ENCODE data around the gene CNTNAP2.

Gene CNTNAP2

GRCh38 chr7:148149730-148150129, 2033.1 kb downstream of the CNTNAP2 start:
- no peak for DNase-seq (ENCODE audit: low spot score)

DNA sequence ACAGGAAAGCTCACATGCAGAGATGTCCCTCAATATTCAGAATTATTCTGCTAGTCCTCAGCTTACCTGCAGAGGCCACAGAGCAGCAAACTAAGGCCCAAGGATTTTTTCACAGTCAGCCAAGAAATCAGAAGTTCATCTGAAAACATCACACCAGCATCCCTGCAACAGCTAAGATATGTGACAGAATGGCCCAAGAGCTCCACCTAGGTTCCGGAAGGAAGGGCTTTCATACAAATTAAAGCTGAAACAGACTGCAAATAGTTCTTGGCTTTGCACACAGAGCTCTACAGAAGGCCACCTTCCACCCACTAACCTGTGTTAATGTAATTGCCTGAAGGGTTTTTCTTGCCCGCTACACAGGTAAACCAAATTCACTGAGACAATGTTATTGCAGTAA, 2035.2 kb downstream of the CNTNAP2 start:
- no peak for DNase-seq (ENCODE audit: low spot score)

DNA sequence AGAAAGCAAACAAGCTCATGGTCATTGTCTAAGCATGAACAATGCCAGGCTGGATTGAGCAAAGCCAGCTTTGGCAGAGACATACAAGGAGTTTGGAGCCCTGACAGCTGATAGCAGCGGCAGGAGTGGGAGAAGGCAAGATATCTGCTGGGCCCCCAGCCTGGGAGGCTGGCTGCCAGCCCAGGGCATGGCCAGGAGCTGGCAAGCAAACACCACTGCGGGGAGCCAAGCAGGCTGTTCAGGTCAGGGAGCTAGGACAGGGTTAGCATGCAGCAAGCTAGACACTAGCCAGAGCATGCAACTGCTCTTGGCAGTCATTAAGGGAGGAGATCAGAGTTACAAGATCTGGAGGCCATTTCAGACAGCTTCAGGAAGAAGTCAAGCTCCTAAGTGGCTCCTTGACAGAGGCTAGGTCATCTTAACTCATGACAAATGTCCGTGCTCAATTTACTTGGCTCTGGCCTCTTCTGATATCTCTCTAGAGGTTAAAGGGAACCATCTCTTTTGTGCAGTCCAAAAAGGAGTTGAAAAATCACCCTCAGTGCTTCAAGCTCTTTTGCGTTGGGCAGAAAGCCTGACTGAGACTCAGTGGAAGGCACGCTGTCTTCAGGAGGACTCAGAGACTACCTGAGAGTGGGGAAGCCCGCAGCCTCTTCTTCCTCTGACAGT, 2037.1 kb downstream of the CNTNAP2 start:
- no peak for DNase-seq (ENCODE audit: low spot score)

DNA sequence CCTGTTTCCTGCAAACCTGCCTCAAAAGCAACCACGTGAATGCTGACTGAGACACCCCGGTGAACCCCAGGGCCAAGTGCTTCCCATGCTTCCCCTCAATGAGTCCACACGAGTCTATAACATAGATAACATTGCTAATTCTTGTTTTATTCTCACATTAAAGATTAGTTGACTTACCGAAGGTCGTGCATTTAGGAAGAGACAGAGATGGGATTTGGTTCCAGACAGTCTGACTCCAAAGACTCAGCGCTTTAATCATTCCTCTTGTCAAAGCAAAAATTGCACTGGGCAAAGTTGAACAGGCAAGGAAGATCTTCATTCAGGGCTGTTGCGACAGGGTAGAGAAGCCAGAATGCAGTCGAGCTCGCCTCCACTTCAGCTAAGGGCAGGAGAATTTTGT, 2038.4 kb downstream of the CNTNAP2 start:
- no peak for DNase-seq (ENCODE audit: low spot score)

GRCh38 chr7:148155826-148156225, 2039.2 kb downstream of the CNTNAP2 start:
- no peak for DNase-seq (ENCODE audit: low spot score)

GRCh38 chr7:148156233-148156632, 2039.6 kb downstream of the CNTNAP2 start:
- DNase-seq (ENCODE audit: low spot score) = no peak

GRCh38 chr7:148159331-148159730, 2042.7 kb downstream of the CNTNAP2 start:
- no peak for DNase-seq (ENCODE audit: low spot score)

DNA sequence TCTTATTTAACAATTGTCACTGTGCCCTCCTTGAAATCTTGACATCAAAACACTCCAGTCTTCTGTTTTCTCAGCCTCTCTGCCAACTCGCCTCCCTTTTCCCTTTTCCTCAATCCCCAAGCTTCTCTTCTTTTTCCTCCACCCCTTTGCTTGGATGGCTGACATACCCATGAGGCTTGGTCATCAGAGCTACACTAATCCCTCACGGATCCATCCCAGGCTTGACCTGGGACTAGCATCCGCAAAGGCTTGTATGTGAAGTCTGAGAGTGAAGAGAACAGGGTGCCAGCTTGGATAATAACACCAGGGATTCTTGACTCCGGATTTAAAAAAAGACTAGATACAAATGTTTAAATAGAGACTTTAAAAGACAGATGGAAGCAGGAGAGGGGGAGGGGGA, 2045.2 kb downstream of the CNTNAP2 start:
- DNase-seq (ENCODE audit: low spot score) = no peak

GRCh38 chr7:148162808-148163207, 2046.2 kb downstream of the CNTNAP2 start:
- no peak for DNase-seq (ENCODE audit: low spot score)

DNA sequence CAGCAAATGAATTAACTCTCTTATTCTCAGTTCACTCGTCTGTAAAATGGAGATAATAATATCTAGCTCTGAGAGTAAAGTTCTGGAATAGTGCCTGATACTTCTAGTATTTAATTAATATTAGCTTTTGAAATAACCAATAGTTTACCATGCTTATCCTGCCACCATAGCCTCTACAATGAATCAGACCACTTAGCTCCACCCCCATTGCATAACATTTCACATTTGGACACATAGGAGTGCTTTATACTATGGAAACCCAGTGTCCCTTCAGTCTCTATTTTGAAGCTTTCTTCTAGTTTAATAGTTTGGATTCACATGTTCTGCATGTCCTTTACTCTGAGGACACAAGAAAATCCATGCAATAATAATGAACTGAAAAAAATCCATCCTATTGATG, 2046.6 kb downstream of the CNTNAP2 start:
- no peak for DNase-seq (ENCODE audit: low spot score)

- no peak for DNase-seq (ENCODE audit: low spot score)
Measured at GRCh38 chr7:148172920-148173319, 2056.3 kb downstream of the CNTNAP2 start.

- peak; percentile 3 for DNase-seq (ENCODE audit: low spot score)
Measured at GRCh38 chr7:148173369-148173768, 2056.8 kb downstream of the CNTNAP2 start.

GRCh38 chr7:148174376-148174775, 2057.8 kb downstream of the CNTNAP2 start:
- DNase-seq (ENCODE audit: low spot score) = no peak

DNA sequence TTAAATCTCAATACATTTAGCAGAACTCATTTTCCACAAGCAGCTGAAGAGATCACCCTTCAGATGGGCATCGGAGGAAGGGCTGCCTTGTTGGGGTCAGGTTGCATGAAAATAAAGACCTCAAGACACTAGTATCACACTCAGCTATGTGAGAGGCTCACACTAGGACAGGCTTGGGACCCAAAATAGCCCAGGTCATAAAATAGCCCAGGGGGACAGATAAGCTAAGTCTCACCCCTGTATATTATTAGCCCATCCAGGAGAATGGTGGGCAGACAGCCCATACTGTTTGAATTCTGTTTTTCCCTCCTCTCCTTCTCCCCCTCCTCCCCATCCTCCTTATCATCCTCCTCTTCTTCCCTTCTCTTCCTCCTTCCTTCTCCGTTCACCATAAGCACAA, 2058.9 kb downstream of the CNTNAP2 start:
- no peak for DNase-seq (ENCODE audit: low spot score)

DNA sequence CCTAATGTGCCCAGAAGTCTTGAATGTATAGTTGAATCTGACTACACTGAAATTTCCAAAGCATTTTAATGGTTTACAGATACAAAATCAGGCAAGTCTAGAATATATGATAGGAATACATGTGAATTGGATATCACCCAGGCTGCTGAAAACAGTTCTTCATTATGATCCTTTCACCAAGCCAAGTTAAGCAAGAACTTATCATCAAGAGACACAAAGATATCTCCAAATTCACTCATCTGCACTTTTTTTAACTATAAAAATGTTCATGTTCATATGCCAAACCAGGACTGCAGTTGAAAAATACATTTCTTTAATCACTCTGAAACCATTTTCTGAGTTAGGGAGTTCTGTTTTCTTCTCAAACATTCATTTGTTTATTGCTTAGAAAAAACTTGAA, 2061.4 kb downstream of the CNTNAP2 start:
- DNase-seq (ENCODE audit: low spot score) = no peak

DNA sequence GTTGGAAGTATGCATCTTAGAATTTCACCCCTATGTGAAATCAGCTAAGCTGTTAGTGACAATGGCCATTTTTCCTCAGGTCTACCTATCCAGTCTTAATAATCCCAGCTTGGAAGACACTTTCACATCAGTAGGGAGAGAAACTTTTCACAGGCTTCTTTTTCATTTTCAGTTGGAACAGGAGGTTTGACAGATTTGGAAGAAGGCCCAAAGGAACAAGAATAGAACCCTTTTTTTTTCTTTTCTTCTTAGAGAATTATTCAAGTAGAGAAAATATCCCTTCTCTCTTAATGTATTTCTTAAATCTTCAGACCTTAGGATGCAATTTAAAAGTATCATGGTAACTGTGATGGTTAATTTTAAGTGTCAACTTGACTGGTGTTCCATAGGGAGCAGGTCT, 2063.5 kb downstream of the CNTNAP2 start:
- DNase-seq (ENCODE audit: low spot score) = no peak

- no peak for DNase-seq (ENCODE audit: low spot score)
Measured at GRCh38 chr7:148182264-148182663, 2065.7 kb downstream of the CNTNAP2 start.

GRCh38 chr7:148185041-148185440, 2068.4 kb downstream of the CNTNAP2 start:
- DNase-seq (ENCODE audit: low spot score) = no peak

DNA sequence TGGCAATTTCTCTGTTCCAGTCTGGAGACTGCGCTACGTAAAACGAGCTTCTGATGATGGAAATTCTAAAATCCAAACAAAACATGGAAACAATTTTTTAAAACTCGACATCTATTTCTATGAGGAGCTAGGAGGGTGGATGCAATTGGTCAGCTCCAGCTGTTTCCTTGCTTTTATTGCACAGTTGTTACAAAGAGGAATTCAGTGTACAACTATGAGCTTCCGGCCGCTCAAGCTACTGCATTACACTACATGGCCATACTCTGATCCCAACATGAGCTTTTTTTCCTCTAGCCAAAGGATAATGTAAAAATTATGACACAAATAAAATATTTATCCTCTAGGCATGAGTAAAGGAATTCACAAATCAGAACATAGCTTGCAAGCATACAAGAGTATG, 2070.9 kb downstream of the CNTNAP2 start:
- no peak for DNase-seq (ENCODE audit: low spot score)

DNA sequence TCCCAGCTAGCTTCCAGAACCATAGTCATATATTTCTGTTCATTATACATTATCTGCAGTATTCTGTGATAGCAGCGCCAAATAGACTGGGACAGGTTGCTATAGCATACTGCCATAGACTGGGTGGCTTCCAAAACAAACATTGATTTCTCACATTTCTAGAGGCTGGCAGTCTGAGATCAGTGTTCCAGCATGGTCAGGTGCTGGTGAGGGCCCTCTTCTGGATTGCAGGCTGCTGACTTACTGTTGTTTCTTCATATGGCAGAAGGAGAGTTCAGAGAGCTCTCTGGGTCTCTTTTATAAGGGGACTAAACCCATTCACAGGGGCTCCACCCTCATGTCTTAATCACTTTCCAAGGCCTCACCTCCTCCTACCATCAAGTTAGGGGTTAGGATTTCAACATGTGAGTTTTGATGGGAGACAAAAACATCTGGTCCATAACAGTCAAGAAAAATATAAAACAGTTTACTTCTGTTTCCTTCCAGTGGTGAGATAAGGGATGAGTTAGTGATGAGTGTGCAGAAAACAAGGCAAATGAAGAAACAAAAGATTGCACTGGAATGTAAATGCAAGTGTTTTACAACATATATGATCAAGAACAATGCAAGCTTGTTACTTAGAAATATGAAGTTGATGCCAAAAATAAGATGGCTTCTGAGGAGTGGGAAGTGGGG, 2074.9 kb downstream of the CNTNAP2 start:
- no peak for DNase-seq (ENCODE audit: low spot score)

- no peak for DNase-seq (ENCODE audit: low spot score)
Measured at GRCh38 chr7:148192491-148192890, 2075.9 kb downstream of the CNTNAP2 start.

GRCh38 chr7:148201992-148202391, 2085.4 kb downstream of the CNTNAP2 start:
- no peak for DNase-seq (ENCODE audit: low spot score)

DNA sequence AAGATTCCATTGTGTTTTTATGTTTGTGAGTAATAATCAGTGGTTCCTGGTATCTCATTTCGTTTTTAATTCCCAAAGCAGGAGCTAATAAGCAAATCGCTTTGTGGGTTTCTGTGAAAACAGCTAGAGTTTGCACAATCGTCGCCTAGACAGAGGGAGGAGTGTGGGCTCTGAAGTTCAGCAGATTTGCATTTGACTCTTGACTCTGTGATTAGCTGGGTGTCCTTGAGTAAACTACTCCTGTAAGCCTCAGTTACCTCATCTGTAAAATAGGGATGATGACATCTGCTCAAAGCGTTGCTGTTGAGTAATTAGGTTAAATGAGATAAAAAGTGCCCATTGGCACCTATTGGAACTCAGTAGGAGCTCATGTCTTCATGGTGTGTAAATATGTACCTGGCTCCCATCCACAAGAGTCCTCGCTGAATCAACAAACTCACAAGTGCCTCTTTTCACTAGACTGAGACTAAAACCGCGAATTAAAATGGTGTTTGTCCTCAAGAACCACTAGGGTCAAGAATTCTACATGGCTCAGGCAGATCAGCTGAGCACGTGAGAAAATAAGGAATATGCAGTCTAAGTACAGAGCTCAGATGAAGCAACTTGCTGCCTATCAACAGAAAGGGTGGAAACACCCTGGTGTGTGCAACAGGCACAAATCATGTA, 2088.2 kb downstream of the CNTNAP2 start:
- DNase-seq (ENCODE audit: low spot score) = no peak
